Measurements from ENCODE around the gene CSNK1D. TPM values are rescaled to one million over a fixed set of nuclear protein-coding genes. Genes with fewer than 3 reads are reported as not detected.

Gene CSNK1D
- total and polyA plus RNA-seq, 2 donors (not counting 1 experiment from before 2014, with no cell fraction given): 196 to 241 TPM

GRCh38 chr17:82215972-82216300 is 57.6 kb downstream of the CSNK1D start:
- 98% methylated on average over 12 of the region's 12 CpGs for WGBS (ENCODE audit: insufficient coverage)

More at GRCh38 chr17:82215972-82216300, 57.6 kb downstream of the CSNK1D start:
- CTCF ChIA-PET: interaction anchor here (0.7 to 3.4 kb wide), 4 partner anchors 10 to 85 kb away, joined by 3 to 16 read pairs (median 7); partner anchors contain the start of gene SLC16A3
- peak overlapping the region; percentile 42 for H3K9ac ChIP-seq (ENCODE audit: low read length)
- TF ChIP-seq CTCF (IDR thresholded peaks at IDR 0.05) (no peak), EZH2 (IDR thresholded peaks at IDR 0.05; ENCODE audit: borderline replicate concordance, insufficient read depth, low read depth, low read length, poor library complexity, severe bottlenecking) (no peak)
- no peaks in the 10 kb centered on the region for H3K27me3 ChIP-seq (replicated peaks in 1 of 4; ENCODE audit: control extremely low read depth in 1 of 4, control insufficient read depth in 3 of 4, insufficient read depth in 4 of 4, low read length in 3 of 4)
- H3K27ac ChIP-seq (ENCODE audit: low read length in 2 of 2): peak overlapping the region; percentile 81 to 86
- POLR2A ChIA-PET: interaction anchor here (1.1 to 6.3 kb wide), 5 partner anchors 9 to 82 kb away, joined by 3 to 46 read pairs (median 7); partner anchors contain the start of gene SLC16A3
- peak overlapping the region in 1 of 5 experiments; percentile 10 for H3K4me3 ChIP-seq (ENCODE audit: control extremely low read depth in 1 of 5, extremely low read depth in 1 of 5, insufficient read depth in 1 of 5, low read depth in 2 of 5, low read length in 4 of 5)
- intact Hi-C loops (cut with micrococcal nuclease): loop anchor here (1.0 to 10.0 kb wide), 3 partner anchors 12 to 121 kb away; partner anchors contain the start of gene FASN
- H3K4me1 ChIP-seq (ENCODE audit: control insufficient read depth in 2 of 2, insufficient read depth in 2 of 2, low read length in 2 of 2): peaks cover 31 to 39% of the 10 kb centered on the region in 2 donors
- H3K9me3 ChIP-seq (ENCODE audit: control extremely low read depth in 1 of 3, control insufficient read depth in 2 of 3, insufficient read depth in 1 of 3, low read length in 2 of 3): no peaks in the 10 kb centered on the region
- H3K4me3 Mint-ChIP-seq: peak overlapping the region; percentile 72
- peaks cover 3% of the 10 kb centered on the region for H3K79me2 ChIP-seq (ENCODE audit: control insufficient read depth, insufficient read depth, low read length)
- H3K27ac Mint-ChIP-seq: peak overlapping the region; percentile 95
- peaks cover 29% of the 10 kb centered on the region for H3K4me1 Mint-ChIP-seq
- DNase-seq: no peak
- H3K4me2 ChIP-seq (replicated peaks; ENCODE audit: low read depth, low read length, poor library complexity, severe bottlenecking): peak overlapping the region; percentile 77
- H3K36me3 ChIP-seq (replicated peaks in 1 of 2; ENCODE audit: control extremely low read depth in 1 of 2, control insufficient read depth in 1 of 2, extremely low read depth in 1 of 2, insufficient read depth in 2 of 2, low read length in 1 of 2): no peaks in the 10 kb centered on the region
- H4K20me1 ChIP-seq (ENCODE audit: control insufficient read depth, insufficient read depth, low read length, poor library complexity, severe bottlenecking): no peaks in the 10 kb centered on the region
- peak overlapping the region; percentile 76 for H2AFZ ChIP-seq (ENCODE audit: insufficient read depth, low read depth, low read length, poor library complexity, severe bottlenecking)
- H3K27me3 Mint-ChIP-seq: no peaks in the 10 kb centered on the region
- no peak for ATAC-seq (ENCODE audit: low read depth)
- no peaks in the 10 kb centered on the region for H3K9me3 Mint-ChIP-seq (ENCODE audit: insufficient read depth)

All from B cell (primary cell).